ENCODE measurements around the gene AMT. TPM values are rescaled to one million over a fixed set of nuclear protein-coding genes. Genes with fewer than 3 reads are reported as not detected.

The AMT gene
- total and polyA plus RNA-seq, 2 experiments from 2014 or later = 32.8 to 35.6 TPM

- Histone ChIP-seq H3K4me1 (ENCODE audit: insufficient read depth) (peaks cover 12% of the 10 kb centered on the region), H3F3A (replicated peaks; ENCODE audit: low read depth) (peaks cover 15% of the 10 kb centered on the region), H3K4me2 (peak overlapping the region; percentile 82), H3K4me3 (peak overlapping the region; percentile 84), H2AFZ (peak overlapping the region; percentile 83), H3K27me3 (ENCODE audit: insufficient read depth) (no peaks in the 10 kb centered on the region), H3K36me3 (ENCODE audit: insufficient read depth) (no peaks in the 10 kb centered on the region), H4K20me1 (replicated peaks; ENCODE audit: insufficient read depth) (peaks cover 30% of the 10 kb centered on the region), H3K27ac (ENCODE audit: low read depth) (no peak overlapping the region), H3K9me2 (ENCODE audit: insufficient read depth) (no peaks in the 10 kb centered on the region), H3K79me2 (replicated peaks; ENCODE audit: insufficient read depth) (peaks cover 36% of the 10 kb centered on the region)
- Mint-ChIP-seq H3K9me3 (no peaks in the 10 kb centered on the region), H3K4me3 (peak overlapping the region; percentile 91), H3K27me3 (ENCODE audit: insufficient read depth, low read depth, poor library complexity) (peaks cover 8% of the 10 kb centered on the region), H3K36me3 (ENCODE audit: low read depth) (peaks cover 25% of the 10 kb centered on the region), H3K27ac (peak overlapping the region; percentile 34), H3K4me1 (peaks cover 30% of the 10 kb centered on the region)
- DNase-seq (ENCODE audit: low spot score) (no peak), ATAC-seq (peak; percentile 2; the same call in 2 of the 3 replicates)
- TF ChIP-seq STAT1 (IDR thresholded peaks at IDR 0.05; ENCODE audit: unreplicated experiment) (no peak), CTCF (conservative IDR thresholded peaks at IDR 0.05; ENCODE audit: low read depth in 2 of 2) (no peak), ZNF331 (CRISPR knock-in tag; IDR thresholded peaks at IDR 0.05; ENCODE audit: low read depth) (no peak)
Observed at GRCh38 chr3:49412632-49413337, 9.5 kb downstream of the AMT start.

DNA sequence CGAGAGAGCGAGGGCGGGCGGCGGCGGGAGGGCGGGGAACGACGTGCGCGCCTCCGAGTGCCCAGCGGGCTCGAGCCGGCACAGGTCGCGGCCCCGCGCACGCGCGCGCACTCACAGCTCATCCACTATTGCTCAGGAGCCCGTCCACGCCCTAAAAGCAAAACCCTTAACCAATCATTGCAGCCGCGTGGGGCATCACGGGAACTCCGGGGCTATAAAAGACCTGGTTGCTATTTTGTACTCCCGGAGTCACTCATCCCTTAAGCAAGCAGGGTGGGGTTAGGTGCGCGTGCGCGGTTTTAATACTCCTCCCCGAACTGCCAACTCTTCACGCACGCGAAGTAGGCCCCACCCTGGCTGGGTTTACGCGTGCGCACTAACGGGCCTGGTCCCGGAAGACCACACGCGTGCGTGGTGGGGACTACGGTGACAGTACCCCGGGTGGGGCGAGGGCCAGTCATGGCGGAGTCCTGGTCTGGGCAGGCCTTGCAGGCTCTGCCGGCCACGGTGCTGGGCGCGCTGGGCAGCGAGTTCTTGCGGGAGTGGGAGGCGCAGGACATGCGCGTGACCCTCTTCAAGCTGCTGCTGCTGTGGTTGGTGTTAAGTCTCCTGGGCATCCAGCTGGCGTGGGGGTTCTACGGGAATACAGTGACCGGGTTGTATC, 10.2 kb downstream of the AMT start, which contains the start of the genes RHOA and TCTA:
TSS of gene RHOA (minus strand) at position 9 of the 664 bp plus-strand sequence. CDS start 36,387 bp downstream, outside the sequence.
TSS of gene TCTA (plus strand) at position 456 of the 664 bp plus-strand sequence. CDS start at position 460, 4 bp downstream.
- Mint-ChIP-seq H3K9me3 (no peaks in the 10 kb centered on the region), H3K4me3 (peak within 1 kb of the TSS; percentile 94), H3K27me3 (ENCODE audit: insufficient read depth, low read depth, poor library complexity) (peaks cover 6% of the 10 kb centered on the region), H3K27ac (peak within 1 kb of the TSS; percentile 97), H3K4me1 (peaks cover 28% of the 10 kb centered on the region), H3K36me3 (ENCODE audit: low read depth) (peaks cover 24% of the 10 kb centered on the region)
- H3K4me1 ChIP-seq (ENCODE audit: insufficient read depth) = peaks cover 12% of the 10 kb centered on the region
- peak; percentile 82 for ATAC-seq
- no peaks in the 10 kb centered on the region for H3K27me3 ChIP-seq (ENCODE audit: insufficient read depth)
- H3K27ac ChIP-seq (ENCODE audit: low read depth) = peak within 1 kb of the TSS; percentile 88
- peaks cover 37% of the 10 kb centered on the region for H4K20me1 ChIP-seq (replicated peaks; ENCODE audit: insufficient read depth)
- H3K79me2 ChIP-seq (replicated peaks; ENCODE audit: insufficient read depth) = peaks cover 43% of the 10 kb centered on the region
- H3K36me3 ChIP-seq (ENCODE audit: insufficient read depth) = no peaks in the 10 kb centered on the region
- H3K4me3 ChIP-seq = peak within 1 kb of the TSS; percentile 84
- no peak for TF ChIP-seq NANOG (IDR thresholded peaks at IDR 0.05; ENCODE audit: borderline replicate concordance)
- no peak for TF ChIP-seq EZH2 (IDR thresholded peaks at IDR 0.05; ENCODE audit: low read depth, unreplicated experiment)
- no peak for TF ChIP-seq JUNB (IDR thresholded peaks at IDR 0.05; ENCODE audit: unreplicated experiment)
- no peak for TF ChIP-seq CREB1 (CRISPR knock-in tag; IDR thresholded peaks at IDR 0.05; ENCODE audit: low read depth)
- no peak for TF ChIP-seq ZNF331 (CRISPR knock-in tag; IDR thresholded peaks at IDR 0.05; ENCODE audit: low read depth)
- TF ChIP-seq CTCF (conservative IDR thresholded peaks at IDR 0.05; ENCODE audit: low read depth in 2 of 2) = no peak
- peak; percentile 98 for TF ChIP-seq POLR2AphosphoS5 (IDR thresholded peaks at IDR 0.05; ENCODE audit: low read depth)
- TF ChIP-seq, protein P1, sequence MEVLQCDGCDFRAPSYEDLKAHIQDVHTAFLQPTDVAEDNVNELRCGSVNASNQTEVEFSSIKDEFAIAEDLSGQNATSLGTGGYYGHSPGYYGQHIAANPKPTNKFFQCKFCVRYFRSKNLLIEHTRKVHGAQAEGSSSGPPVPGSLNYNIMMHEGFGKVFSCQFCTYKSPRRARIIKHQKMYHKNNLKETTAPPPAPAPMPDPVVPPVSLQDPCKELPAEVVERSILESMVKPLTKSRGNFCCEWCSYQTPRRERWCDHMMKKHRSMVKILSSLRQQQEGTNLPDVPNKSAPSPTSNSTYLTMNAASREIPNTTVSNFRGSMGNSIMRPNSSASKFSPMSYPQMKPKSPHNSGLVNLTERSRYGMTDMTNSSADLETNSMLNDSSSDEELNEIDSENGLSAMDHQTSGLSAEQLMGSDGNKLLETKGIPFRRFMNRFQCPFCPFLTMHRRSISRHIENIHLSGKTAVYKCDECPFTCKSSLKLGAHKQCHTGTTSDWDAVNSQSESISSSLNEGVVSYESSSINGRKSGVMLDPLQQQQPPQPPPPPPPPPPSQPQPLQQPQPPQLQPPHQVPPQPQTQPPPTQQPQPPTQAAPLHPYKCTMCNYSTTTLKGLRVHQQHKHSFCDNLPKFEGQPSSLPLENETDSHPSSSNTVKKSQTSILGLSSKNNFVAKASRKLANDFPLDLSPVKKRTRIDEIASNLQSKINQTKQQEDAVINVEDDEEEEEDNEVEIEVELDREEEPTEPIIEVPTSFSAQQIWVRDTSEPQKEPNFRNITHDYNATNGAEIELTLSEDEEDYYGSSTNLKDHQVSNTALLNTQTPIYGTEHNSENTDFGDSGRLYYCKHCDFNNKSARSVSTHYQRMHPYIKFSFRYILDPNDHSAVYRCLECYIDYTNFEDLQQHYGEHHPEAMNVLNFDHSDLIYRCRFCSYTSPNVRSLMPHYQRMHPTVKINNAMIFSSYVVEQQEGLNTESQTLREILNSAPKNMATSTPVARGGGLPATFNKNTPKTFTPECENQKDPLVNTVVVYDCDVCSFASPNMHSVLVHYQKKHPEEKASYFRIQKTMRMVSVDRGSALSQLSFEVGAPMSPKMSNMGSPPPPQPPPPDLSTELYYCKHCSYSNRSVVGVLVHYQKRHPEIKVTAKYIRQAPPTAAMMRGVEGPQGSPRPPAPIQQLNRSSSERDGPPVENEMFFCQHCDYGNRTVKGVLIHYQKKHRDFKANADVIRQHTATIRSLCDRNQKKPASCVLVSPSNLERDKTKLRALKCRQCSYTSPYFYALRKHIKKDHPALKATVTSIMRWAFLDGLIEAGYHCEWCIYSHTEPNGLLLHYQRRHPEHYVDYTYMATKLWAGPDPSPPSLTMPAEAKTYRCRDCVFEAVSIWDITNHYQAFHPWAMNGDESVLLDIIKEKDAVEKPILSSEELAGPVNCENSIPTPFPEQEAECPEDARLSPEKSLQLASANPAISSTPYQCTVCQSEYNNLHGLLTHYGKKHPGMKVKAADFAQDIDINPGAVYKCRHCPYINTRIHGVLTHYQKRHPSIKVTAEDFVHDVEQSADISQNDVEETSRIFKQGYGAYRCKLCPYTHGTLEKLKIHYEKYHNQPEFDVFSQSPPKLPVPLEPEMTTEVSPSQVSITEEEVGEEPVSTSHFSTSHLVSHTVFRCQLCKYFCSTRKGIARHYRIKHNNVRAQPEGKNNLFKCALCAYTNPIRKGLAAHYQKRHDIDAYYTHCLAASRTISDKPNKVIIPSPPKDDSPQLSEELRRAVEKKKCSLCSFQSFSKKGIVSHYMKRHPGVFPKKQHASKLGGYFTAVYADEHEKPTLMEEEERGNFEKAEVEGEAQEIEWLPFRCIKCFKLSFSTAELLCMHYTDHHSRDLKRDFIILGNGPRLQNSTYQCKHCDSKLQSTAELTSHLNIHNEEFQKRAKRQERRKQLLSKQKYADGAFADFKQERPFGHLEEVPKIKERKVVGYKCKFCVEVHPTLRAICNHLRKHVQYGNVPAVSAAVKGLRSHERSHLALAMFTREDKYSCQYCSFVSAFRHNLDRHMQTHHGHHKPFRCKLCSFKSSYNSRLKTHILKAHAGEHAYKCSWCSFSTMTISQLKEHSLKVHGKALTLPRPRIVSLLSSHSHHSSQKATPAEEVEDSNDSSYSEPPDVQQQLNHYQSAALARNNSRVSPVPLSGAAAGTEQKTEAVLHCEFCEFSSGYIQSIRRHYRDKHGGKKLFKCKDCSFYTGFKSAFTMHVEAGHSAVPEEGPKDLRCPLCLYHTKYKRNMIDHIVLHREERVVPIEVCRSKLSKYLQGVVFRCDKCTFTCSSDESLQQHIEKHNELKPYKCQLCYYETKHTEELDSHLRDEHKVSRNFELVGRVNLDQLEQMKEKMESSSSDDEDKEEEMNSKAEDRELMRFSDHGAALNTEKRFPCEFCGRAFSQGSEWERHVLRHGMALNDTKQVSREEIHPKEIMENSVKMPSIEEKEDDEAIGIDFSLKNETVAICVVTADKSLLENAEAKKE (CRISPR knock-in tag; IDR thresholded peaks at IDR 0.05) = no peak
- H2AFZ ChIP-seq = peak within 1 kb of the TSS; percentile 83
- H3K9me2 ChIP-seq (ENCODE audit: insufficient read depth) = no peaks in the 10 kb centered on the region
- peak; percentile 98 for DNase-seq (ENCODE audit: low spot score)
- peak within 1 kb of the TSS; percentile 89 for H3K4me2 ChIP-seq
- peaks cover 14% of the 10 kb centered on the region for H3F3A ChIP-seq (replicated peaks; ENCODE audit: low read depth)

All from GM23338 (cell line).